HCT116 (cell line): ENCODE results near the gene PPP4R3A. TPM values are rescaled to one million over a fixed set of nuclear protein-coding genes. Genes with fewer than 3 reads are reported as not detected.

ENCODE experiments used
- ATAC-seq: fragments of 200-7000 bp; cut with Tn5 transposase; 2 replicates; pipeline ENCODE4 v1.9.1; 2020; ENCODE audit warnings: mild to moderate bottlenecking, moderate library complexity
- BruUV-seq: library from RNA; stranded (reverse); fragments of 400-500 nt; replicated peaks from 2 replicates; lab custom pipeline; 2021; lab: Mats Ljungman, UMichigan
- CTCF ChIA-PET: fragments of 300-600 bp; sonication (Branson Sonifier 250); formaldehyde crosslinking; loops from one replicate; lab custom pipeline; 2021; ENCODE audit warnings: antibody characterized with exemption; lab: Charles Lee
- POLR2A ChIA-PET: fragments of 300-600, 350-600 bp; sonication (Branson Sonifier 250); formaldehyde crosslinking; loops from one replicate; lab custom pipeline; 2021; ENCODE audit warnings: antibody characterized with exemption; lab: Charles Lee
- RAD21 ChIA-PET, 2 experiments: fragments of 300-600 bp; sonication (Branson Sonifier 250); formaldehyde crosslinking; loops; one replicate each; lab custom pipeline; 2023; ENCODE audit warnings: low total read pairs in 2 of 2; ENCODE audit not compliant: uncharacterized antibody in 2 of 2, unreplicated experiment in 2 of 2, low non-redundant PET in 1 of 2; lab: Charles Lee
- DNase-seq: peaks from one replicate; pipeline ENCODE4 v3.0.0-alpha.2; 2010; ENCODE audit warnings: low read depth, low spot score
- H2AFZ ChIP-seq: fragments of 200-600 bp; shearing (Covaris generic), sonication (generic); 2 replicates; pipeline ENCODE4 v1.6.1; 2017; ENCODE audit warnings: low read depth, mixed run types, mixed read lengths, antibody characterized with exemption, low read length; ENCODE audit not compliant: poor library complexity, severe bottlenecking
- H3K27ac ChIP-seq: 2 replicates; pipeline ENCODE4 v1.5.1; 2012; ENCODE audit warnings: low read depth, low read length
- H3K27me3 ChIP-seq: fragments of 200-600 bp; sonication (generic); 2 replicates; pipeline ENCODE4 v1.6.1; 2016; ENCODE audit warnings: mixed run types, low read length, mixed read lengths; ENCODE audit not compliant: insufficient read depth
- H3K36me3 ChIP-seq, 2 experiments: fragments of 200-500 bp in 1 of 2; fragments of 200-600 bp in 1 of 2; sonication (Bioruptor generic) in 1 of 2; sonication (generic) in 1 of 2; 2 replicates each; pipeline versions ENCODE4 v1.5.1 to v1.6.1; 2014 to 2016; ENCODE audit warnings: low read length in 2 of 2, inconsistent platforms in 1 of 2, mixed read lengths in 1 of 2, mixed run types in 1 of 2; ENCODE audit not compliant: insufficient read depth in 2 of 2, control insufficient read depth in 1 of 2
- H3K4me1 ChIP-seq, 2 experiments: fragments of 200-600 bp in 1 of 2; sonication (generic) in 1 of 2; 2 replicates each; pipeline versions ENCODE4 v1.5.1 to v1.6.1; 2012 to 2017; ENCODE audit warnings: low read length in 2 of 2, inconsistent platforms in 1 of 2, mild to moderate bottlenecking in 1 of 2, mixed read lengths in 1 of 2, mixed run types in 1 of 2, moderate library complexity in 1 of 2; ENCODE audit not compliant: insufficient read depth in 2 of 2, control insufficient read depth in 1 of 2
- H3K4me2 ChIP-seq: fragments of 200-600 bp; sonication (generic); 2 replicates; pipeline ENCODE4 v1.6.1; 2017; ENCODE audit warnings: mixed run types, low read length, mixed read lengths
- H3K4me3 ChIP-seq, 2 experiments: fragments of 200-600 bp in 1 of 2; sonication (generic) in 1 of 2; replicated peaks in 1 of 2; 2 replicates each; pipeline ENCODE4 v1.5.1; 2011 to 2016; ENCODE audit warnings: low read length in 2 of 2, control low read depth in 1 of 2, low read depth in 1 of 2, mild to moderate bottlenecking in 1 of 2, mixed read lengths in 1 of 2, mixed run types in 1 of 2
- H3K79me2 ChIP-seq: fragments of 200-600 bp; sonication (generic); 2 replicates; pipeline ENCODE4 v1.6.1; 2017; ENCODE audit warnings: mild to moderate bottlenecking, mixed run types, low read length, moderate library complexity, mixed read lengths; ENCODE audit not compliant: insufficient read depth
- H3K9ac ChIP-seq: fragments of 200-600 bp; sonication (generic); 2 replicates; pipeline ENCODE4 v1.6.1; 2016; ENCODE audit warnings: low read length, mixed read lengths
- H3K9me2 ChIP-seq: fragments of 200-600 bp; sonication (generic), shearing (Covaris generic); 2 replicates; pipeline ENCODE4 v1.6.1; 2017; ENCODE audit warnings: mixed run types, mild to moderate bottlenecking, moderate library complexity; ENCODE audit not compliant: insufficient read depth
- H3K9me3 ChIP-seq, 2 experiments: fragments of 200-500 bp in 1 of 2; fragments of 200-600 bp in 1 of 2; sonication (Bioruptor generic) in 1 of 2; sonication (generic) in 1 of 2; 2 replicates each; pipeline ENCODE4 v1.6.1; 2014 to 2017; ENCODE audit warnings: low read length in 2 of 2, mixed read lengths in 2 of 2, inconsistent platforms in 1 of 2, low read depth in 1 of 2, mild to moderate bottlenecking in 1 of 2, mixed run types in 1 of 2, moderate library complexity in 1 of 2; ENCODE audit not compliant: control insufficient read depth in 1 of 2, insufficient read depth in 1 of 2
- H4K20me1 ChIP-seq: fragments of 200-600 bp; sonication (generic), shearing (Covaris generic); 2 replicates; pipeline ENCODE4 v1.6.1; 2017; ENCODE audit warnings: mixed run types, mild to moderate bottlenecking, moderate library complexity; ENCODE audit not compliant: insufficient read depth
- CTCF ChIP-seq, 3 experiments: fragments of 200-600 bp in 1 of 3; sonication (generic) in 1 of 3; IDR thresholded peaks in 2 of 3; conservative IDR thresholded peaks in 1 of 3; 2 replicates each; pipeline ENCODE4 v1.5.1; 2012 to 2017; ENCODE audit warnings: low read depth in 2 of 3, low read length in 2 of 3, antibody characterized with exemption in 1 of 3, borderline replicate concordance in 1 of 3, control low read depth in 1 of 3, mild to moderate bottlenecking in 1 of 3, mixed read lengths in 1 of 3, mixed run types in 1 of 3, moderate library complexity in 1 of 3; ENCODE audit not compliant: insufficient read depth in 1 of 3
- EZH2phosphoT487 ChIP-seq: fragments of 200-600 bp; IDR thresholded peaks from 2 replicates; pipeline ENCODE4 v1.6.1; 2018; ENCODE audit warnings: antibody characterized with exemption, borderline replicate concordance
- MAX ChIP-seq: IDR thresholded peaks from 2 replicates; pipeline ENCODE4 v1.6.1; 2012
- POLR2A ChIP-seq: IDR thresholded peaks from 2 replicates; pipeline ENCODE4 v1.7.0; 2011; ENCODE audit warnings: borderline replicate concordance; ENCODE audit not compliant: insufficient read depth, insufficient read length; ENCODE audit errors: extremely low read depth
- POLR2AphosphoS5 ChIP-seq: IDR thresholded peaks from 2 replicates; pipeline ENCODE4 v1.6.1; 2011; ENCODE audit warnings: mild to moderate bottlenecking, low read depth, low read length, moderate library complexity
- REST ChIP-seq: IDR thresholded peaks from 2 replicates; pipeline ENCODE4 v1.6.1; 2012; ENCODE audit warnings: low read depth
- SP1 ChIP-seq: IDR thresholded peaks from 2 replicates; pipeline ENCODE4 v1.6.1; 2012; ENCODE audit warnings: low read depth
- ZBTB33 ChIP-seq: IDR thresholded peaks from 2 replicates; pipeline ENCODE4 v1.6.1; 2011; ENCODE audit warnings: mild to moderate bottlenecking, low read length, moderate library complexity; ENCODE audit not compliant: insufficient replicate concordance; ENCODE audit errors: extremely low read depth
- ZNF274 ChIP-seq: fragments of 200-500 bp; sonication (Bioruptor generic); IDR thresholded peaks from 2 replicates; pipeline ENCODE4 v1.6.1; 2014; ENCODE audit warnings: mild to moderate bottlenecking, low read depth, low read length, inconsistent platforms
- intact Hi-C: fragments of 100-400 bp; cut with micrococcal nuclease; formaldehyde crosslinking; loops from 2 replicates; pipeline ENCODE4 v1.10.0; 2022
- total RNA-seq: library from RNA; stranded (reverse); gene quantifications from one replicate; pipeline ENCODE4 v1.2.1, GENCODE V29; 2021; ENCODE audit not compliant: unreplicated experiment

Gene PPP4R3A
- total RNA-seq, 1 experiment from 2014 or later: 67.7 TPM

- TF ChIP-seq REST: no peak
- TF ChIP-seq, all 23 proteins: peak for 0
These were observed 9.3 kb upstream of the PPP4R3A start (continued) for GRCh38 chr14:91519239-91520036.

GRCh38 chr14:91516663-91517388 lies 6.7 kb upstream of the PPP4R3A start:
- Histone ChIP-seq H3K9ac (no peak overlapping the region), H2AFZ (no peak overlapping the region), H3K36me3 (no peaks in the 10 kb centered on the region), H3K9me2 (no peaks in the 10 kb centered on the region), H3K27ac (no peak overlapping the region), H3K4me1 (peaks cover 0 to 7% of the 10 kb centered on the region in 2 experiments; a peak in 2 of 4 replicates), H3K4me2 (no peak overlapping the region), H3K27me3 (no peaks in the 10 kb centered on the region)
- ChIA-PET CTCF (no interaction called here), POLR2A (no interaction called here), RAD21 (no interaction called here)
- no TSS peak for BruUV-seq
- DNase-seq (no peak), ATAC-seq (no peak)
- intact Hi-C loops: loop anchor here (10.0 kb wide), 1 partner anchor 398 kb away; no protein-coding TSS in a partner anchor
- no peak for TF ChIP-seq CTCF (IDR thresholded peaks at IDR 0.05 in 2 of 3, conservative IDR thresholded peaks at IDR 0.05 in 1 of 3; ENCODE audit: borderline replicate concordance in 1 of 3, insufficient read depth in 1 of 3, low read depth in 2 of 3, low read length in 2 of 3)
- no peak for TF ChIP-seq SP1
- TF ChIP-seq ZNF274: no peak
- TF ChIP-seq MAX: no peak
- no peak for TF ChIP-seq EZH2phosphoT487
- no peak for TF ChIP-seq POLR2A
- no peak for TF ChIP-seq ZBTB33
- no peak for TF ChIP-seq POLR2AphosphoS5
- TF ChIP-seq, all 23 proteins: peak for 0
- H3K9me3 ChIP-seq: no peaks in the 10 kb centered on the region
- H3K4me3 ChIP-seq: no peak overlapping the region
- H4K20me1 ChIP-seq: no peaks in the 10 kb centered on the region
- H3K79me2 ChIP-seq: no peaks in the 10 kb centered on the region
